HepG2 (cell line): ENCODE data around the gene SERPINF2. TPM values are rescaled to one million over a fixed set of nuclear protein-coding genes. Genes with fewer than 3 reads are reported as not detected.

Experiments used
- ATAC-seq: fragments of 200-7000 bp; cut with Tn5 transposase; 3 replicates; pipeline ENCODE4 v1.9.1; 2020; ENCODE audit warnings: mild to moderate bottlenecking, moderate library complexity
- BruUV-seq: library from RNA; stranded (reverse); fragments of 400-500 nt; replicated peaks from 2 replicates; lab custom pipeline; 2021; lab: Mats Ljungman, UMichigan
- CTCF ChIA-PET: fragments of 300-600 bp; formaldehyde crosslinking; extraction: SDS; loops from one replicate; lab custom pipeline; 2021; ENCODE audit warnings: low total read pairs, inconsistent platforms, low intra/inter-chr PET ratio; lab: Yijun Ruan, JAX
- POLR2A ChIA-PET: fragments of 350-600 bp; sonication (Branson Sonifier 250); formaldehyde crosslinking; loops from one replicate; lab custom pipeline; 2020; ENCODE audit warnings: antibody characterized with exemption, inconsistent platforms; lab: Yijun Ruan, JAX
- DNase-seq: peaks from one replicate; pipeline ENCODE4 v3.0.0-alpha.2; 2015; ENCODE audit warnings: low spot score
- FAIRE-seq: peaks from 3 replicates; lab custom pipeline; 2011; peaks lifted over from hg19 to GRCh38; lab: Jason Lieb, UNC
- H2AFZ ChIP-seq: one replicate; pipeline ENCODE4 v1.6.1; 2011; ENCODE audit warnings: low read length, inconsistent platforms
- H3K27ac ChIP-seq: fragments of 300-600 bp; 3 replicates; pipeline ENCODE4 v1.8.0; 2011; ENCODE audit warnings: mixed run types, mild to moderate bottlenecking, mixed read lengths, low read length, inconsistent platforms; ENCODE audit not compliant: insufficient read depth; ENCODE audit errors: extremely low read length
- H3K27me3 ChIP-seq, 2 experiments: fragments of 200-600 bp in 1 of 2; 2 replicates in 1 of 2; 3 replicates in 1 of 2; pipeline versions ENCODE4 v1.6.0 to v1.8.0; 2011; ENCODE audit warnings: low read length in 2 of 2, mild to moderate bottlenecking in 2 of 2, moderate library complexity in 2 of 2, inconsistent platforms in 1 of 2; ENCODE audit not compliant: insufficient read depth in 2 of 2, control insufficient read depth in 1 of 2
- H3K36me3 ChIP-seq, 2 experiments: fragments of 200-600 bp in 1 of 2; replicated peaks in 1 of 2; 2 replicates in 1 of 2; 3 replicates in 1 of 2; pipeline versions ENCODE4 v1.5.1 to v1.8.0; 2011; ENCODE audit warnings: low read length in 2 of 2, inconsistent platforms in 1 of 2; ENCODE audit not compliant: insufficient read depth in 2 of 2, control insufficient read depth in 1 of 2
- H3K4me1 ChIP-seq: 2 replicates; pipeline ENCODE4 v1.5.1; 2012; ENCODE audit warnings: low read length, inconsistent platforms; ENCODE audit not compliant: insufficient read depth
- H3K4me2 ChIP-seq: 2 replicates; pipeline ENCODE4 v1.6.0; 2011; ENCODE audit warnings: low read depth, low read length, inconsistent platforms
- H3K4me3 ChIP-seq, 3 experiments: fragments of 200-600 bp in 1 of 3; sonication (generic), shearing (Covaris generic) in 1 of 3; replicated peaks in 1 of 3; 2 replicates each; pipeline ENCODE4 v1.5.1; 2011 to 2016; ENCODE audit warnings: low read length in 3 of 3, inconsistent platforms in 2 of 3, low read depth in 2 of 3, mild to moderate bottlenecking in 2 of 3, control low read depth in 1 of 3, mixed read lengths in 1 of 3; ENCODE audit not compliant: insufficient read depth in 1 of 3
- H3K79me2 ChIP-seq: one replicate; pipeline ENCODE4 v1.6.1; 2011; ENCODE audit warnings: low read length, inconsistent platforms; ENCODE audit not compliant: insufficient read depth
- H3K9ac ChIP-seq: 2 replicates; pipeline ENCODE4 v1.6.0; 2011; ENCODE audit warnings: mild to moderate bottlenecking, low read depth, low read length, inconsistent platforms; ENCODE audit not compliant: insufficient read depth
- H3K9me3 ChIP-seq: 2 replicates; pipeline ENCODE4 v1.5.1; 2012; ENCODE audit warnings: mild to moderate bottlenecking, low read length
- H4K20me1 ChIP-seq: 2 replicates; pipeline ENCODE4 v1.6.0; 2011; ENCODE audit warnings: inconsistent platforms, mild to moderate bottlenecking, low read length, moderate library complexity; ENCODE audit not compliant: insufficient read depth
- DRAP1 ChIP-seq: IDR thresholded peaks from 2 replicates; pipeline ENCODE4 v1.6.1; 2016; ENCODE audit warnings: missing genetic modification reagents, missing compliant biosample characterization
- JDP2 ChIP-seq: sonication (generic); formaldehyde crosslinking; IDR thresholded peaks from 2 replicates; pipeline ENCODE4 v1.8.1; 2022; ENCODE audit warnings: missing genetic modification reagents, borderline replicate concordance
- LBX2 ChIP-seq: sonication (generic); formaldehyde crosslinking; IDR thresholded peaks from 2 replicates; pipeline ENCODE4 v1.5.0; 2020; ENCODE audit warnings: missing genetic modification reagents, mild to moderate bottlenecking, borderline replicate concordance
- PREB ChIP-seq: sonication (generic); formaldehyde crosslinking; IDR thresholded peaks from 2 replicates; pipeline ENCODE4 v1.4.0; 2020; ENCODE audit warnings: missing genetic modification reagents
- TRIM22 ChIP-seq: fragments of 450-650 bp; IDR thresholded peaks from 2 replicates; pipeline ENCODE4 v1.6.1; 2017
- ZNF138 ChIP-seq: sonication (generic); formaldehyde crosslinking; IDR thresholded peaks from 2 replicates; pipeline ENCODE4 v1.5.0; 2020; ENCODE audit warnings: mild to moderate bottlenecking, low read depth, missing genetic modification reagents
- ZNF788 ChIP-seq: sonication (generic); formaldehyde crosslinking; IDR thresholded peaks from 2 replicates; pipeline ENCODE4 v1.5.0; 2020; ENCODE audit warnings: mild to moderate bottlenecking, missing genetic modification reagents, borderline replicate concordance
- WGBS: methylation state at CpG from one replicate; pipeline ENCODE4 v1.1.6; 2017; ENCODE audit warnings: low lambda C conversion rate; 5-methylcytosine and 5-hydroxymethylcytosine counted together
- in situ Hi-C: cut with HindIII; loops from 2 replicates; pipeline ENCODE4 v1.10.0; 2017; ENCODE audit warnings: low pct_unique_long_range_greater_than_20kb; ENCODE audit not compliant: extremely low pct_ligation_motif_present
- intact Hi-C: fragments of 100-400 bp; cut with micrococcal nuclease; formaldehyde crosslinking; loops from one replicate; pipeline ENCODE4 v1.10.0; 2022; ENCODE audit not compliant: unreplicated experiment
- polyA plus RNA-seq, 8 experiments: library from polyadenylated mRNA; depleted of rRNA in 3 of 8; stranded (reverse) in 7 of 8; unstranded in 1 of 8; fragments of >200 nt; fragmentation: Illumina TruSeq in 4 of 8; extraction: Trizol in 4 of 8; gene quantifications; 2 replicates each; pipeline versions ENCODE4 v1.2.1 to v1.2.3, GENCODE V29; 2011 to 2016; ENCODE audit warnings: low read depth in 4 of 8, missing spikeins in 1 of 8, mixed read lengths in 1 of 8; ENCODE audit not compliant: insufficient read depth in 1 of 8
- total RNA-seq, 5 experiments: library from RNA; depleted of rRNA; stranded (reverse); fragments of >200 nt; fragmentation: Illumina TruSeq; extraction: Trizol; gene quantifications; 2 replicates each; pipeline ENCODE4 v1.2.3, GENCODE V29; 2016; ENCODE audit warnings: low read depth in 1 of 5

SERPINF2 gene
- total and polyA plus RNA-seq, 2 of the 13 experiments (the other 11 are each of a cell fraction or from before 2014, with no cell fraction given): 309 to 548 TPM

- no peaks in the 10 kb centered on the region for H3K79me2 ChIP-seq
- H3K9ac ChIP-seq: no peak overlapping the region
- no peak overlapping the region for H3K4me2 ChIP-seq
- TF ChIP-seq DRAP1 (CRISPR knock-in tag) (no peak), ZNF788 (CRISPR knock-in tag) (no peak), JDP2 (CRISPR knock-in tag) (no peak), LBX2 (CRISPR knock-in tag) (no peak), PREB (CRISPR knock-in tag) (no peak), ZNF138 (no peak), TRIM22 (no peak)
- peaks cover 0 to 1% of the 10 kb centered on the region in 2 experiments; a peak in 1 of 5 replicates for H3K27me3 ChIP-seq
- no peaks in the 10 kb centered on the region for H4K20me1 ChIP-seq
- H3K4me3 ChIP-seq: no peak overlapping the region
- DNase-seq (no peak), FAIRE-seq (no peak), ATAC-seq (no peak)
- no peaks in the 10 kb centered on the region for H3K9me3 ChIP-seq
- POLR2A ChIA-PET: no interaction called here
- H2AFZ ChIP-seq: no peak overlapping the region
- no peak overlapping the region for H3K27ac ChIP-seq
- 60% methylated on average over 8 of the region's 8 CpGs for WGBS
- CTCF ChIA-PET: no interaction called here
- peaks cover 19% of the 10 kb centered on the region for H3K4me1 ChIP-seq
- intact Hi-C loops: no loop called here
- BruUV-seq: no TSS peak
- H3K36me3 ChIP-seq: no peaks in the 10 kb centered on the region
- in situ Hi-C loops: no loop called here
These were observed 47.3 kb upstream of the SERPINF2 start for GRCh38 chr17:1695365-1695764.
